Prostate gland (tissue), 2 donors: Measurements from ENCODE around the gene CTBP2.

ENCODE experiments used
- CTCF ChIP-seq, 4 experiments: fragments of 200-600 bp in 2 of 4; fragments of 450-650 bp in 2 of 4; sonication (generic) in 2 of 4; IDR thresholded peaks; 1 replicate in 3 of 4; 2 replicates in 1 of 4; pipeline ENCODE4 v1.5.1; 2016 to 2019; ENCODE audit warnings: antibody characterized with exemption in 4 of 4, mild to moderate bottlenecking in 2 of 4, moderate library complexity in 2 of 4
- POLR2A ChIP-seq: fragments of 450-650 bp; IDR thresholded peaks from one replicate; pipeline ENCODE4 v1.6.1; 2016; ENCODE audit warnings: antibody characterized with exemption, mild to moderate bottlenecking
- POLR2AphosphoS5 ChIP-seq: sonication (generic); formaldehyde crosslinking; IDR thresholded peaks from one replicate; pipeline ENCODE4 v1.6.1; 2017; ENCODE audit warnings: antibody characterized with exemption

GRCh38 chr10:125140151-125140550 lies 20.2 kb downstream of the CTBP2 start:
- TF ChIP-seq POLR2A (no peak), CTCF (IDR thresholded peaks at IDR 0.05) (no peak), POLR2AphosphoS5 (no peak)
